Vagina (tissue), 2 donors: ENCODE results near the gene RALGAPA2. TPM values are rescaled to one million over a fixed set of nuclear protein-coding genes. Genes with fewer than 3 reads are reported as not detected.

Experiments
- DNase-seq, 2 donors: peaks; one replicate each; pipeline ENCODE4 v3.0.0-alpha.2; 2017; ENCODE audit errors: extremely low spot score in 2 of 2
- H3K27ac ChIP-seq: fragments of 200-600 bp; sonication (generic); one replicate; pipeline ENCODE4 v1.5.1; 2019
- H3K27me3 ChIP-seq: fragments of 200-600 bp; sonication (generic); one replicate; pipeline ENCODE4 v1.5.1; 2019
- H3K36me3 ChIP-seq, 2 donors: fragments of 200-600 bp; sonication (generic); one replicate each; pipeline ENCODE4 v1.5.1; 2017 to 2019
- H3K4me1 ChIP-seq: fragments of 200-600 bp; sonication (generic); one replicate; pipeline ENCODE4 v1.5.1; 2019
- H3K4me3 ChIP-seq, 2 donors: fragments of 200-600 bp; sonication (generic); 1 replicate in 1 of 2; 2 replicates in 1 of 2; pipeline ENCODE4 v1.5.1; 2016 to 2019
- H3K9me3 ChIP-seq: fragments of 200-600 bp; sonication (generic); one replicate; pipeline ENCODE4 v1.5.1; 2019
- CTCF ChIP-seq, 3 experiments: fragments of 450-650 bp in 2 of 3; fragments of 200-600 bp in 1 of 3; sonication (generic) in 1 of 3; IDR thresholded peaks; one replicate each; pipeline ENCODE4 v1.5.1; 2017 to 2019; ENCODE audit warnings: antibody characterized with exemption in 3 of 3, mild to moderate bottlenecking in 2 of 3, moderate library complexity in 2 of 3
- POLR2A ChIP-seq, 2 donors: fragments of 450-650 bp; IDR thresholded peaks; one replicate each; pipeline ENCODE4 v1.6.1; 2017; ENCODE audit warnings: antibody characterized with exemption in 2 of 2, mild to moderate bottlenecking in 2 of 2, moderate library complexity in 2 of 2
- POLR2AphosphoS5 ChIP-seq, 2 donors: sonication (generic); formaldehyde crosslinking; IDR thresholded peaks; one replicate each; pipeline ENCODE4 v1.9.0; 2017; ENCODE audit warnings: antibody characterized with exemption in 2 of 2, mild to moderate bottlenecking in 2 of 2, low read depth in 1 of 2; ENCODE audit not compliant: insufficient read depth in 1 of 2
- intact Hi-C: fragments of 100-400 bp; cut with DNase I; formaldehyde crosslinking; loops from one replicate; pipeline ENCODE4 v1.15.1; 2023
- total RNA-seq: library from RNA; depleted of rRNA; stranded (reverse); fragments of >200 nt; gene quantifications from one replicate; pipeline ENCODE4 v1.2.3, GENCODE V29; 2016

Gene RALGAPA2
- total RNA-seq, 1 donor from 2014 or later: 31.9 TPM

DNA sequence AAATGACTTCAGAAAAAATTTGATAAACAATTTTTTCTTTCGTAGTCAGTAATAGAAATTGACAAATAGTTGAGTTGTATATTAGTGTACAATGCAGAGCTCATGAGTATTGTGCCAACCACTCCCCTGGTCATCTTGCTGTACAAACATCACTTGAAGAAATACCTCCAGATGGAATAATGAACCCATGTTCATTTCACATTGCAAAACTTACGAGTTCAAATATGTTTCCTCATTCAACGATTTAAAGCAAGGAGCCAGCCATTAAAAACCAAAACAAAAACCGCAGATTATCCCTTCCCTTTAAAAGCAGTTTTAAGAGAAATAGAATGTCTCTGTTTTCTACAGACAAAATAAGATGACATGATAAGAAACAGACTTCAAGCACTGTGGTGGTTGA lies 62.5 kb downstream of the RALGAPA2 start:
- Histone ChIP-seq H3K4me1 (no peaks in the 10 kb centered on the region), H3K27me3 (no peaks in the 10 kb centered on the region), H3K36me3 (no peaks in the 10 kb centered on the region), H3K4me3 (no peak overlapping the region), H3K9me3 (no peaks in the 10 kb centered on the region), H3K27ac (no peak overlapping the region)
- no peak for DNase-seq
- no peak for TF ChIP-seq POLR2A (IDR thresholded peaks at IDR 0.05)
- TF ChIP-seq POLR2AphosphoS5 (IDR thresholded peaks at IDR 0.05; ENCODE audit: insufficient read depth in 1 of 2, low read depth in 1 of 2): no peak
- no peak for TF ChIP-seq CTCF (IDR thresholded peaks at IDR 0.05)
- intact Hi-C loops: no loop called here

GRCh38 chr20:20643927-20644326 lies 68.5 kb downstream of the RALGAPA2 start:
- no peaks in the 10 kb centered on the region for H3K4me1 ChIP-seq
- H3K9me3 ChIP-seq: no peaks in the 10 kb centered on the region
- no peaks in the 10 kb centered on the region for H3K27me3 ChIP-seq
- H3K36me3 ChIP-seq: peaks cover 0 to 14% of the 10 kb centered on the region in 2 donors
- no peak for DNase-seq
- TF ChIP-seq POLR2AphosphoS5 (IDR thresholded peaks at IDR 0.05; ENCODE audit: insufficient read depth in 1 of 2, low read depth in 1 of 2) (no peak), POLR2A (IDR thresholded peaks at IDR 0.05) (no peak), CTCF (IDR thresholded peaks at IDR 0.05) (no peak)
- intact Hi-C loops: no loop called here
- H3K27ac ChIP-seq: no peak overlapping the region
- H3K4me3 ChIP-seq: no peak overlapping the region

GRCh38 chr20:20641783-20642182 lies 70.7 kb downstream of the RALGAPA2 start:
- DNase-seq: no peak
- H3K27ac ChIP-seq: no peak overlapping the region
- TF ChIP-seq CTCF (IDR thresholded peaks at IDR 0.05) (no peak), POLR2AphosphoS5 (IDR thresholded peaks at IDR 0.05; ENCODE audit: insufficient read depth in 1 of 2, low read depth in 1 of 2) (no peak), POLR2A (IDR thresholded peaks at IDR 0.05) (no peak)
- intact Hi-C loops: no loop called here
- no peaks in the 10 kb centered on the region for H3K4me1 ChIP-seq
- H3K27me3 ChIP-seq: no peaks in the 10 kb centered on the region
- peaks cover 0 to 20% of the 10 kb centered on the region in 2 donors for H3K36me3 ChIP-seq
- H3K9me3 ChIP-seq: no peaks in the 10 kb centered on the region
- no peak overlapping the region for H3K4me3 ChIP-seq

DNA sequence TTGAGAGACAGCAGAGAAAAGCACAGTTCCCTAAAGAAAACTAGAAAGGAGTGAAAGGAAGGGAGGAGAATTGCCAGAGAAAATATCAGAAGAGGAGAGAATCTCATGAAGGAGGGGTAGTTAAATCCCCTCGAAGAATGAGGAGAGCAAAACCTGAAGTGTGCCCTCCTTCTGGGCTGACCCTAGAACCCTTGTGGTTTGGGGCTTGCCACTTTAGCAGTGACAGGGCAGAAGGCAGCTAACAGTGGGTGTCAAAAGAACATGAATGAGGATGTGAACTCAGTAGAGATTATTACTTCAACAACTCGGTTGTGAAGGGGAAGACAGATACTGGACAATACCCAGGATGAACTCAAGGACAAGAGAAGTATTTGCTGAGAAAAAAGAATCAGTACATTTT lies 73.6 kb downstream of the RALGAPA2 start:
- Histone ChIP-seq H3K27me3 (no peaks in the 10 kb centered on the region), H3K9me3 (no peaks in the 10 kb centered on the region), H3K4me3 (no peak overlapping the region), H3K36me3 (peaks cover 0 to 33% of the 10 kb centered on the region in 2 donors), H3K4me1 (no peaks in the 10 kb centered on the region), H3K27ac (no peak overlapping the region)
- TF ChIP-seq POLR2A (IDR thresholded peaks at IDR 0.05) (no peak), CTCF (IDR thresholded peaks at IDR 0.05) (no peak), POLR2AphosphoS5 (IDR thresholded peaks at IDR 0.05; ENCODE audit: insufficient read depth in 1 of 2, low read depth in 1 of 2) (no peak)
- DNase-seq: no peak
- intact Hi-C loops: no loop called here

DNA sequence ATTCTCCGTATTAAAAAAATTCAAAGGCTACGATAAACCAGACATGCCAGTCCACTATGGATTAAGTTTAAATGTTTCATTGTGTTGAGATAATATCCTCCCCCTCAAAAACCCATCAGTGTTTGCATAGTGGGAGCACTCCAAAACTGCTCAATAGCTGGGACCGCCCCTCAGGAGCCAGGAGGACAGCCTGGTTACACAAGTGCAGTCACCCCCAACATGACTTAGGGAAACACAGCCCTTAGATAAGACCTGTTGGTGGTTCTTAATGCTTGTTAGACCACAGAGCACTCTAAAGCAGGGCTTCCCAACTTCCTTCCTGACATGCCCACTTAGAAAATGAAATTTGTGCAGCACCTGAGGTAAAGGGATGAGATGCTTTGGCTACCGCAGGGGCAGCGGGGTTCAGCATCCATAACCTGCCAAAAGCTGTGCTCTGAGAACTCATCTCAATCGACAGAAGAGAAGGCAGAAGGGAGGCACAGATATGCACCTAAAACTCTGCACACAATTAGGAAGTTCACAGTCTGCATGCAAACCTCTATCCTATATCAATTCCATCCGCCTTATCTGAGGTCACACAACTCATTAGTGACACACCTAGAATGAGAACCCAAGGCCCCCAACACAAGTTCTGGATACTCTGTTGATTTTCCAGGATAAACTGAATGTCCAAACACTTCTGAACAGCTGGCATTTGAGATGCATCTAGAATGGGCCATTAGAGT lies 74.3 kb downstream of the RALGAPA2 start:
- intact Hi-C loops: no loop called here
- Histone ChIP-seq H3K36me3 (peaks cover 0 to 40% of the 10 kb centered on the region in 2 donors), H3K27me3 (no peaks in the 10 kb centered on the region), H3K4me3 (no peak overlapping the region), H3K4me1 (no peaks in the 10 kb centered on the region), H3K9me3 (no peaks in the 10 kb centered on the region), H3K27ac (no peak overlapping the region)
- TF ChIP-seq POLR2AphosphoS5 (IDR thresholded peaks at IDR 0.05; ENCODE audit: insufficient read depth in 1 of 2, low read depth in 1 of 2) (no peak), CTCF (IDR thresholded peaks at IDR 0.05) (no peak), POLR2A (IDR thresholded peaks at IDR 0.05) (no peak)
- DNase-seq: no peak
